ENCODE results near the gene ZDHHC14. TPM values are rescaled to one million over a fixed set of nuclear protein-coding genes. Genes with fewer than 3 reads are reported as not detected.

Gene ZDHHC14
- total RNA-seq, 1 experiment from 2014 or later, result 1.7 TPM

- H3K23me2 ChIP-seq (ENCODE audit: insufficient read length, low read depth, low read length, poor library complexity, severe bottlenecking), result peaks cover 4% of the 10 kb centered on the region
- peaks cover 54 to 57% of the 10 kb centered on the region in 2 experiments for H3K4me1 Mint-ChIP-seq
- no peak overlapping the region for H2BK120ac ChIP-seq (ENCODE audit: low read depth, low read length, poor library complexity, severe bottlenecking)
- H4K8ac ChIP-seq (replicated peaks; ENCODE audit: insufficient read length, low read depth, low read length), result no peak overlapping the region
- H3K18ac ChIP-seq (ENCODE audit: insufficient read length, low read depth, low read length), result peak overlapping the region; percentile 7
- no peaks in the 10 kb centered on the region for H3K9me3 Mint-ChIP-seq
- H4K5ac ChIP-seq (ENCODE audit: insufficient read length, low read depth, low read length), result no peak overlapping the region
- no peak overlapping the region for H3K4ac ChIP-seq (ENCODE audit: low read depth, low read length)
- no peak overlapping the region for H4K91ac ChIP-seq (ENCODE audit: insufficient read length, low read depth, low read length)
- no peak overlapping the region for H3K23ac ChIP-seq (ENCODE audit: insufficient read length, low read depth, low read length)
- peak overlapping the region in 2 of 3 experiments; percentile 59 to 90; a peak in 4 of 7 replicates for H3K27ac Mint-ChIP-seq
- H2BK5ac ChIP-seq (ENCODE audit: insufficient read length, low read length), result no peak overlapping the region
- no peak overlapping the region for H3K4me3 Mint-ChIP-seq
- no peak overlapping the region for H2BK20ac ChIP-seq (ENCODE audit: low read depth, low read length, poor library complexity, severe bottlenecking)
- H3K79me1 ChIP-seq (ENCODE audit: insufficient read depth, low read depth, low read length, poor library complexity, severe bottlenecking), result no peaks in the 10 kb centered on the region
- H3K4me1 ChIP-seq (ENCODE audit: insufficient read depth, low read length), result peaks cover 15% of the 10 kb centered on the region
- DNase-seq, result no peak
- H2AK5ac ChIP-seq (ENCODE audit: insufficient read length, low read length), result no peak overlapping the region
- no CpG with 5 or more reads among the region's 15 CpGs for WGBS (ENCODE audit: extremely low coverage, insufficient read length, low lambda C conversion rate)
- no peak overlapping the region for H3T11ph ChIP-seq (ENCODE audit: low read length)
- no peak for TF ChIP-seq CTCF (conservative IDR thresholded peaks at IDR 0.05)
- no peak overlapping the region for H2AFZ ChIP-seq (ENCODE audit: low read length)
- H3K4me2 ChIP-seq (ENCODE audit: insufficient read depth, insufficient read length, low read length), result no peak overlapping the region
- no peak overlapping the region; the same call in 1 of the 2 replicates for H3K14ac ChIP-seq (ENCODE audit: insufficient read depth, low read length)
- no peak overlapping the region for H2BK15ac ChIP-seq (ENCODE audit: low read depth, low read length)
- no peaks in the 10 kb centered on the region for H3K79me2 ChIP-seq (ENCODE audit: insufficient read depth, low read length)
- no peaks in the 10 kb centered on the region for H4K20me1 ChIP-seq (ENCODE audit: control insufficient read depth, insufficient read depth, insufficient read length)
- peaks cover 4% of the 10 kb centered on the region for H3K27me3 Mint-ChIP-seq (ENCODE audit: low read depth)
- H3K9ac ChIP-seq (ENCODE audit: extremely low read depth, insufficient read length, low read length), result no peak overlapping the region
- no peak overlapping the region for H3K27ac ChIP-seq (ENCODE audit: insufficient read length, low read depth, low read length)
- no peaks in the 10 kb centered on the region for H3K27me3 ChIP-seq (ENCODE audit: insufficient read depth, low read length)
- no peaks in the 10 kb centered on the region for H3K36me3 Mint-ChIP-seq (ENCODE audit: insufficient read depth in 1 of 3, low read depth in 3 of 3)
- H3K56ac ChIP-seq (ENCODE audit: insufficient read length, low read depth, low read length), result no peak overlapping the region
- no peaks in the 10 kb centered on the region for H3K9me3 ChIP-seq (ENCODE audit: control insufficient read depth, low read depth, low read length)
- H2BK12ac ChIP-seq (ENCODE audit: insufficient read length, low read depth, low read length), result no peak overlapping the region
These were observed 175.2 kb downstream of the ZDHHC14 start for GRCh38 chr6:157556144-157556645.

Data from H9 (cell line).